HG03139 (cell line): Measurements from ENCODE around the gene METTL5.
A peak's percentile ranks its signal among the peaks of the same experiment; 100 is the strongest.
"Not testable (repeated sequence)": the region's sequence is repeated elsewhere in the genome, so short reads cannot be mapped to it uniquely, and the experiment has no call there.

ENCODE experiments used
- ATAC-seq: cut with Tn5 transposase; IDR thresholded peaks from one replicate; pipeline ENCODE4 v1.9.1; 2021; ENCODE audit not compliant: unreplicated experiment

Gene METTL5

DNA sequence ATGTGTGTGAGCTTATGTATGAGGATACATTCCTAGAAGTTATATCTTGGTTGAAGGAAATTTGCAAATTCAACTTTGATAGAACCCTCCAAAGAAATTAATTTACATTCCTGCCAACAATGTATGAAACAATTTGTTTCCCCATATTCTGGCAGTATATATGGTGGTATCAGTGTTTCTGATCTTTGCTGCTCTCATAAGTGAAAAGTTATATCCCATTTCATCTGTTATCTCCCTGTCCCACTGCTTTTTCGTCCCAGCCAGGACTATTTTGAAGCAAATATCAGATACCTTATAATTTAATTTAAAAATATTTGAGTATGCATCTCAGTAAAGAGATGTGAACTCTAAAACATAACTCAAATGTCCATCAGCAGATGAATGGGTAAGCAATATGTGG, 9.7 kb upstream of the METTL5 start:
- ATAC-seq: no peak

DNA sequence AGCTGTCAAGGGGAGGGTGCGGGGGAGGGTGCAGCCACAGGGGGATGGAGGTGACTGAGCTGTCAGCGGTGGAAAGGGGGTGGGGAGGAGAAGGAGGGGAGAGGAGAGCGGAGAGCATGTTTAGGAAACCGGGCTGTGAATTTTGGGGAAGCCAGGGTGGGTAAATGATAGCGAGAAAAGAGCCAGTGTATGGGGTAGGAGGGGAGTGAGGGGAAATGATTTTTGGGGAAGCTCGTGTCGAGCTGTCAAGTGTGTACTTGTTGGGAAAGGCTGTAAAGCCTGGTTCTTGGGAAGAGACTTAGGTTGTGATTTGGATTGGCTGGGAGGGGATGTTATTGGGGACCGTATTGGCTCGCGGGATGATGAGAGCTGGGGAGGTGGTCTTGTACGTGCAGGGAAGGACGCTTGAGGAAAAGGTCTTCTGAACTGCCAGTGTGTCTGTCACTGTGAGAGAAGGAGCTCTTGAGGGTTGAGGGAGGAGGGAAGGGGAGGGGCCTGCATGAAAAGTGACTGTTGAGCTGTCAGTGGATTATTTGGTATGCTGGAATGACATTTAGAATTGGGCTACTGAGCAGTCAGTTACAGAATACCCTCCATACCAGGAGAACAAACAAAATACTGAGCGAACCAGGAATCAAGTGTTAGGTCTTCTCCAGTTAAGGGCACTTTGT, 3.6 kb upstream of the METTL5 start:
- ATAC-seq: peak; percentile 21

DNA sequence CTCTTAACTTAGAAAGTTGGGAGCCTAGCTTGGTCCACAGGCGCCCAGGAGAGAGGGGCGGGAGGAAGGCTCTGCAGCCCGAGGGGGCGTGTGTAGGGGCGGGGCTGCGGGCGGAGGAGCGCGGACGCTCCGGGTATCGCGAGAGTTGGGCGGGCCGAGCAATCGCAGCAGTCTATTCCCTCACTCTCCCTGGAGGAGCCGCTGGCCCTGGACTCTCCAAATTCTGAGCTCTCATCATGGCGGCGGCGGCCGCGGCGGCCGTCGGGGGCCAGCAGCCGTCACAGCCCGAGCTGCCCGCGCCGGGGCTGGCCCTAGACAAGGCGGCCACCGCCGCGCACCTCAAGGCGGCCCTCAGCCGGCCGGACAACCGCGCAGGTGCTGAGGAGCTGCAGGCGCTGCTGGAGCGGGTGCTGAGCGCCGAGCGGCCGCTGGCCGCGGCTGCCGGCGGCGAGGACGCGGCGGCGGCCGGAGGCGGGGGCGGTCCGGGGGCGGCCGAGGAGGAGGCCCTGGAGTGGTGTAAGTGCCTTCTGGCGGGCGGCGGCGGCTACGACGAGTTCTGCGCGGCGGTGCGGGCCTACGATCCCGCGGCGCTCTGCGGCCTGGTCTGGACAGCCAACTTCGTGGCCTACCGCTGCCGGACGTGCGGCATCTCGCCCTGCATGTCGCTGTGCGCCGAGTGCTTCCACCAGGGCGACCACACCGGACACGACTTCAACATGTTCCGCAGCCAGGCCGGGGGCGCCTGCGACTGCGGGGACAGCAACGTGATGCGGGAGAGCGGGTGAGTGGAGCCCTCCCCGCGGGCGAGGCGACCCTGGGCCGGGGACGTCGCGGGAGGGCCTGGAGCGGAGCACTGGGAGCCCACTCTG, 2.8 kb upstream of the METTL5 start, which contains the start of gene UBR3:
Gene UBR3, plus strand, starts transcription at position 183 of the 869 bp plus-strand sequence. Its CDS starts 54 bp downstream, at position 237.
- ATAC-seq: peak; percentile 75

DNA sequence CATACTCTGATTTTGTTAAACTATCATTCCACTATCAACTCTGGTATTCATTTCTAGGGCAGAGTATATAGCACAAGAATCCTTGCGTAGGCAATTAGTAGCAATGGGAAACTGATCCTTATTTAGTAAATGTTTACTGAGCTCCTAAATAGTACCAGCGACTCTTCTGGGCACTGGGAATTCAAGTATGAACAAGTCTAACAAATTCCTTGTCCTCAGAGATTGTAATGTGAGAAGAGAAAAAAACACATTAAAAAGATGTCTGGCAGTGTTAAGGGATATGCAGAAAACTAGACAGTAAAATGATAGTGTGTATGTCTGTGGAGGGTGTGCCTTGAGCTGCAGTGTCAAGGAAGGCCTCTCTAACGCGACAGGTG, 721 bp downstream of the METTL5 start:
- no peak for ATAC-seq

DNA sequence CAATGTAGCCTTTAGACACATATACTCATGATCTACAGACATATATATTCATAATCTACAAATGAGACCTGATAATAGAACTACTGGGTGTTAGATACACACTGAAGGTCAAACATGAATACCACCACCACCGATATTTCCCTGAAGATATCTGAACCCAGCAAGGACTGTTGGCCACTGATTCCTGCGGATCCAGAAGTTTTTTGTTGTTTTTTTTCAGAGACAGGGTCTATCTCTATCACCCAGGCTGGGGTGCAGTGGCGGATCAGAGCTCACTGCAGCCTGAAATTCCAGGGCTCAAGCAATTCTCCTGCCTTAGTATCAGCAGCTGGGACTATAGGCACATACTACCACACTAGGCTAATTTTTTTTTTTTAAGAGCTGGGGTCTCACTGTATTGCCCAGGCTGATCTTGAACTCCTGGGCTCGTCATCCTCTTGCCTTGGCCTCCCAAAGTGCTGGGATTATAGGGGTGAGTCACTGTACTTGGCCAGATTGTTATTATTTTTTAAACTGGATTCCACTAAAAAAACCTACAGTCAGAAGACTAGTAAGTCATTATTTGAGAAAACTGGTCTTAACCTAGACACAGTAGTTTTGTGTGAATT, 1.8 kb downstream of the METTL5 start:
- no peak for ATAC-seq

DNA sequence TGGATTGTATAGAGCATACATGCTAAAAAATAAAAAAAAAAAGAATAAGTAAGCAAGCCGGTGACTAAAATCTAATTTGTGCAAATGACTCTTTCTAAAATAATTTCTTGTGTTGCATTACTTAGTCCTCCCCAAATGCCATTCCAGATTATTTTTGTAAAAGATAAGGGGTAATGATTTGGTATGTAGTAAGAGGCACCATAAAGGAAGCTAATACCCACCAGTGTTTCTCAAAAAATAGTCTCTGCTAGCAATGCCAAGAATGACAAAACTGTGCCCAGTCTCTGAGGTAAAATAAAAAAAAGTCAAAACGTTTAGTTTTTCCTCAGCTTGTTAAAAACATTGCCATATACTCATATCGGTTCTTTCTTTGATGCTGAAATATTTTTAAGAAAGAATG, 2.7 kb downstream of the METTL5 start:
- ATAC-seq: no peak

DNA sequence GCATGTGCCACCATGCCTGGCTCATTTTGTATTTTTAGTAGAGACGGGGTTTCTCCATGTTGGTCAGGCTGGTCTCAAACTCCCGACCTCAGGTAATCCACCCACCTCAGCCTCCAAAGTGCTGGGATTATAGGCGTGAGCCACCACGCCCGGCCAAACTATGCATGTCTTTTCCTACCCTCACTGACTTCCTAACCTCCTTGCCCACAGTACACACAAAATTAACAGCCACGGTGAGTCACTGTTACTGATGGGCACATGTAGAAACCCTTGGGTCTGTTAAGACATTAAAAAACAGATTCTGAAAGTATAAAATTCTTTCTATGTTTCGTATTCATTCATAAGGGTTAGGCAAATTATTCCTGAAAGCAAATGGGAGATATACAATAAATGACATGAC, 4.6 kb downstream of the METTL5 start:
- not testable (repeated sequence) for ATAC-seq

DNA sequence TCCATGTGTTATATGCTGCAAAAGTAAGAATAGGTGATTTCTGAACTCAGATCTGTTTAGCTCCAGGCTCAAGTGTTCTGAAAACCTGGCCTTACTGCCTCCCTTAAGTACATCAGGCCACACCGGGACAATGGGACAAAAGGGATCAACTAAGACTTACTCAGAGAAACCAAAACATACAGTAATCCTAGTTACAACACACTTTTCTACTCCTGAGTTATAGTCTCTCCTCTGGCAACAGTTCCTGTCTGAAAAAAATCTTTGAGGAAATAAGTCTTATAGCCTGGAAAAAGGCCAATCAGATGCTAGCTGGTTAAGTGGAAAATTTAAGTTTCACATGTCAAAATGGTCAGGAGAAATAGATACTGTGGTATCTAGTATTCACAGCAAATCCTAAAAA, 5.6 kb downstream of the METTL5 start:
- ATAC-seq: no peak

DNA sequence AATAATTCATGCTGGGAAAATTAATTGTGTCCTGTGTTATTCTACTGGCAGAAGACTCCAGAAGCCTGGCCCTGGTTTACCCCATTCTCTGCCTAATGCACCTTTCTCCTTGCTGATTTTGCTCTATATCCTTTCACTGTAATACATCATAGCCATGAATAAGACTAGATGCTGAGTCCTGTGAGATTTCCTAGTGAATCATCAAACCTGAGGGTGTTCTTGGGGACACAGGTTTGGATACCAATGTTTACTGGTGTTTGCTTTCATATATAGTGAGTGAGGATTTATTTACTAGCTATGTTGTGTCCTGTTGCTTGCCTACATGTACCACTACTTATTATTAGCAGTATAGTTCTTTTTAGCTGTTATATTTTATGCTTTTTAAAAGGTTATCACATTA, 6.5 kb downstream of the METTL5 start:
- no peak for ATAC-seq

DNA sequence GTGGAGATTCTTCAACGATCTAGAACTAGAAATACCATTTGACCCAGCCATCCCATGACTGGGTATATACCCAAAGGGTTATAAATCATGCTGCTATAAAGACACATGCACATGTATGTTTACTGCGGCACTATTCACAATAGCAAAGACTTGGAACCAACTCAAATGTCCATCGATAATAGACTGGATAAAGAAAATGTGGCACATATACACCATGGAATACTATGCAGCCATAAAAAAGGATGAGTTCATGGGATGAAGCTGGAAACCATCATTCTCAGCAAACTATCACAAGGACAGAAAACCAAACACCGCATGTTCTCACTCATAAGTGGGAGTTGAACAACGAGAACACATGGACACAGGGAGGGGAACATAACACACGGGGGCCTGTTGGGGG, 7.3 kb downstream of the METTL5 start:
- not testable (repeated sequence) for ATAC-seq

DNA sequence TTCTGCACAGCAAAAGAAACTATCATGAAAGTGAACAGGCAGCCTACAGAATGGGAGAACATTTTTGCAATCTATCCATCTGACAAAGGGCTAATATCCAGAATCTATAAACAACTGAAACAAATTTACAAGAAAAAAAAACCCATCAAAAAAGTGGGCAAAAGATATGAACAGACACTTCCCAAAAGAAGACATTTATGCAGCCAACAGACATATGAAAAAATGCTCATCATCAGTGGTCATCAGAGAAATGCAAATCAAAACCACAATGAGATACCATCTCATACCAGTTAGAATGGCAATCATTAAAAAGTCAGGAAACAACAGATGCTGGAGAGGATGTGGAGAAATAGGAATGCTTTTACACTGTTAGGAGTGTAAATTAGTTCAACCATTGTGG, 7.7 kb downstream of the METTL5 start:
- ATAC-seq: not testable (repeated sequence)

DNA sequence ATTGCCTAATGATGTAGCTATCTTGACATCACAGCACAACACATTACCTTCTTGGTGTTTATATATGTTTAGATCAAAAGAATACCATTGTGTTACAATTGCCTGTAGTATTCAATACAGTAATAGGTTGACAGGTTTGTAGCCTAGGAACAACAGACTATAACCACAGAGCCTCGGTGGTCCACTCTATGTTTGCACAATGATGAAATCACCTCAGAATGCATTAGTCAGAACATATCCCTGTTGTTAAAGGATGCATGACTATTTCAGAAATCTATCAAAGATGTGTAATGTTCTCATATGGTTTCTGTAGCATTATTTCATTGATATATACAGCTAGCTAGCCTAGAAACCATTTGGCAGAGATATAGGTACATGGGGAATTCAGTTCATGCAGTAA, 8.9 kb downstream of the METTL5 start:
- no peak for ATAC-seq

DNA sequence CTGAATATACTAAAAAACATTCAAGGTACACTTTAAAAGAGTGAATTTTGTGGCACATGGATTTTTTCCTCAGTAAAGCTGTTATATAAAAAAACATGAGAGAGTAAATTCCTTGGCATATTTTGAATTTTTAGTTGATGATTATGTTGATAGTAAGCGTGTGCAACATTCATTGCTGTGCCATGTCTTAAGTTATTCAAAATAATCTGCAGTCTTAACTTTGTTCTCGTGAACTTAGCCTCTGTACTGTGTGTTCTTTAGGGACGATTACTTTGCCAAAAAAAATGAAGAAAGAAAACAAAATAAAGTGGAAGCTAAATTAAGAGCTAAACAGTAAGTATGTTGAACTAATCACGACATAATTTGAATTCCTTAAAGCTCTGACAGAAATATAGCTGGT, 16.5 kb downstream of the METTL5 start:
- ATAC-seq: no peak

DNA sequence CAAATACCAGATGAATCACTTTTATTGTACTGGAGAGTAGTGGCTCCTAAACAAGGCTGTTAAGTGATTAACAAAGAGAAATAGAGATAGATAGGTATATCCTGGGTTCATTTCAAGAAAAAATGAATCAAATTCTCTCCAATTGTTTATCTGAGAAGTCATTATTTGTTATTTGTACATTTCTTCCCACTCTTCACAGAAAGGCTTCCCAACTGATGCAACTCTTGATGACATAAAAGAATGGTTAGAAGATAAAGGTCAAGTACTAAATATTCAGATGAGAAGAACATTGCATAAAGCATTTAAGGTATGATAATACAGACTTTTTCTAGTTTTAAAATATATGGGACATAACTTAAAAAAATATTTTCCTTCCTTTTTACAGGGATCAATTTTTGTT, 18.1 kb downstream of the METTL5 start:
- no peak for ATAC-seq

DNA sequence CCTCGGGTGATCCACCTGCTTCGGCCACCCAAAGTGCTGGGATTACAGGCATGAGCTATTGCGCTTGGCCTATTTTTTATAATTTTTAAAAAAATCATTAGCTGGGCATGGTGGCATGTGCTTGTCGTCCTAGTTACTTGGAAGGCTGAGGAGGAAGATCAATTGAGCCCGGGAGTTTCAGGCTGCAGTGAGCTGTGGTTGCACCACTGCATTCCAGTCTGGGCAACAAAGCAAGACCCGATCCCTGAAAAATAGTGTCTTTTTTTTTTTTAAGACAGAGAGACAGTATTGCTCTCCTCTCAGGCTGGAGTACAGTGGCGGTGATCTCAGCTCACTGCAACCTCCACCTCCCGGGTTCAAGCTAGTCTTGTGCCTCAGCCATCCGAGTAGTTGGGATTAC, 21.2 kb downstream of the METTL5 start:
- no peak for ATAC-seq

DNA sequence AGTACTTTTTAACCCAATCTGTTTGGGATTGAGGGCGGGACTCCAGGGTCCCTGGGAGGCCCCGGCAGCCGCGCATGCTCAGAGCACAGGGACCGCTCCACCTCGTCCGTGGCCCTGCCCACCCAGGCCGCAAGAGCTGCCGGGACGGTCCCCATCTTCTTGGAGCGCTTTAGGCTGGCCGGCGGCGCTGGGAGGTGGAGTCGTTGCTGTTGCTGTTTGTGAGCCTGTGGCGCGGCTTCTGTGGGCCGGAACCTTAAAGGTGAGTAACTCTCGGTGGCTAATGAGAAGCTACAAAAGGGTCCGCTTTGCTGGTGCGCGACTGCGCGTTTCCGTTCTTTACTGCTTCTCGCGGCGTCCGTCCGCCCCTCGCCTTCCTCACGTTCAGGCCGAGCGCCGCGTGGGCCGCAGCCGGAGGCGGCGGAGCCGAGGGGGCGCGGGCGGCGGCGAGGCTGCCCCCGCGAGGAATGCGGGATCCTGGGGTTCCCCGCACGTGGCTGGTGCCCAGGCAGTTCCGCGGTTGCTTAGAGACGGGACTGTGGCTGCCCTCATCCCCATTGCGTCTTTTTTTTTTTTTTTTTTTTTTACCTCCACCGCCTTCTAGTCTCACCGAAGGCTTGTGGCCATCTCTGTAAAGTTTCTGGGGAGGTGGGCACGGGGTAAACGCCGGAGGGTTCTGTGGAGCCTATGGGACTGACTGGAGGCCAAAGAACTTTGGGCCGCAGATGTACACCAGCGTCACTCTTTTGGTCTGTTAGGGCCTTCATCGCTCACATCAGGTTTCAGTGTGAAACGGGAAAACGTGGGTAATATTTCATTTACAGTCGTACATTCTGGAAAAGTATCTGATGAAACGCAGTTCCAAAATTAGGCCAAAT, 25.8 kb downstream of the METTL5 start, which contains the start of gene SSB:
Gene SSB, plus strand, starts transcription at position 154 of the 875 bp plus-strand sequence. CDS start 2,090 bp downstream, outside the sequence.
- ATAC-seq: peak; percentile 97

DNA sequence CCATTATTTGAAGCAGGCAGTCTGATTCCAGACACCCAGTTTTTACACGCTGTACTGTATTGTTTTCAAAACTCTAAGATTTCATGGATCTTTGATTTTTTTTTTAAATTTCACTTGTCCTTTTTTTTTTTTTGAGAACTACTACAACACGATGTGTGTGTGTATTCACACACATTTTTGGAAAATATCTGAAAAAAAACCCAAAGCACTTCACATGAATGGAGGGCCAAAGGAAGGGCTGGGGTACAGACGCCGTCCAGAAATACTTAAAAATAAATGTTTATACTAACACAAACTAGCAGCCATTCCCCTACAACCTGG, 26.3 kb downstream of the METTL5 start:
- ATAC-seq: no peak

DNA sequence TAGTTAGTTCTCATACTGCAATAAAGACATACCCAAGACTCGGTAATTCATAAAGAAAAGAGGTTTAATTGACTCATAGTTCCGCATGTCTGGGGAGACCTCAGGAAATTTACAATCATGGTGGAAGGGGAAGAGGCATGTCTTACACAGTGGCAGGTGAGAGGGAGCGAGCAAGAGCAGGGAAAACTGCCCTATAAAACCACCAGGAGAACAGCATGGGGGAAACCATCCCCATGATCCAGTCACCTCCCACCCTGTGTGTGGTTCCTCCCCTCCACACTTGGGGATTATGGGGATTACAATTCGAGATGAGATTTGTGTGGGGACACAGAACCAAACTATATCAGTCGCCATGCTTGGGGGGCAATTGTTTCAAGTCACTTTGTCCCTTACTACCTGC, 27.1 kb downstream of the METTL5 start:
- ATAC-seq: no peak

DNA sequence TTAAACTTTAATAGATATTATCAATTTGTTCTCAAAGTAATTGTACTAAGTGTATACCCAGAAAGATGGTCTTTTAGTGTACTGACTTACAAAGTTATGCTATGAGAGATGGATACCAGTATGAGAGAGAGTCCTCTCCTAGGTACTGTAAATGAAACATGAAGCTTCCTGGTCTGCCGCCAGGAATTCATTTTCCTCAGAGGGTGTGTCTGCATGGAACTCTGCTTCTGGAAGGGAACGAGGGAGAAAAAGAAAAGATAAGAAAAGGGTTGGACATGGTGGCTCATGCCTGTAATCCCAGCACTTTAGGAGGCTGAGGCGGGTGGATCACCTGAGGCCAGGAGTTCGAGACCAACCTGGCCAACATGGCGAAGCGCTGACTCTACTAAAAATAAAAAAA, 28.3 kb downstream of the METTL5 start:
- ATAC-seq: no peak

DNA sequence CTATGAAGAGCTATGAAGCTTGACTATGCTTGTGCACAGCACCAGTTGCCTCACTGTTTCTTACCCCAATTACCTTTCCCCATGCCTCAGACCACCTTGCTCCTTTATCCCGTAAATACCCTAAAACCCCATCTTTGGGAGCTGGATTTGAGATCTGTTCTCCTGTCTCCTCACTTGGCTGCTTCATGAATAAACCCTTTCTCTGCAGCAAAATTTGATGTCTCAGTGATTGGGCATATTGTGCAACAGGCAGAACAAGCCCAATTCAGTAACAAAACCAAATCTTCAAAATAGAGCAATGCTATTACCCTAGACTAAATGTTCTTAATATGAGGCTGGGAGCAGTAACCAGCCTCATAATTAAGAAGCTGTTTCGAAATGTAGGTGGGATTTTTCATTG, 29.5 kb downstream of the METTL5 start:
- ATAC-seq: no peak

DNA sequence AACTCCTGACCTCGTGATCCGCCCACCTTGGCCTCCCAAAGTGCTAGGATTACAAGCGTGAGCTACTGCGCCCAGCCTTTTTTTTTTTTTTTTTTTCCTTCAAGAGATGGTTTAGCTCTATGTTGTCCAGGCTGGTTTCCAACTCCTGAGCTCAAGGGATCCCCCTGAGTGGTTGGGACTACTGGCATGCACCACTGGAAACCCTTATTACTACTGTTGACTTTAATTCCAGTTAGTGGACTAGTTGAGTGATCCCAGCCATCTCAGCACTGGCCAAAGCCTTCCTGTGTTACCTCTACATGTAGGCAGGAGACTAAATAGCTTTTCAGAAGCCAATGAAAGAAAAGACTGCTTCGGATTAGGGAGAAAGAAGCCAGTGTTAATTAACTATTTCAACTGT, 34.1 kb downstream of the METTL5 start:
- no peak for ATAC-seq
